ENCODE measurements around the gene SUSD1. TPM values are rescaled to one million over a fixed set of nuclear protein-coding genes. Genes with fewer than 3 reads are reported as not detected.
A peak's percentile ranks its signal among the peaks of the same experiment; 100 is the strongest.

Gene SUSD1
- total RNA-seq, 6 donors from 2014 or later, result 15.5 to 29.5 (median 20.4) TPM

DNA sequence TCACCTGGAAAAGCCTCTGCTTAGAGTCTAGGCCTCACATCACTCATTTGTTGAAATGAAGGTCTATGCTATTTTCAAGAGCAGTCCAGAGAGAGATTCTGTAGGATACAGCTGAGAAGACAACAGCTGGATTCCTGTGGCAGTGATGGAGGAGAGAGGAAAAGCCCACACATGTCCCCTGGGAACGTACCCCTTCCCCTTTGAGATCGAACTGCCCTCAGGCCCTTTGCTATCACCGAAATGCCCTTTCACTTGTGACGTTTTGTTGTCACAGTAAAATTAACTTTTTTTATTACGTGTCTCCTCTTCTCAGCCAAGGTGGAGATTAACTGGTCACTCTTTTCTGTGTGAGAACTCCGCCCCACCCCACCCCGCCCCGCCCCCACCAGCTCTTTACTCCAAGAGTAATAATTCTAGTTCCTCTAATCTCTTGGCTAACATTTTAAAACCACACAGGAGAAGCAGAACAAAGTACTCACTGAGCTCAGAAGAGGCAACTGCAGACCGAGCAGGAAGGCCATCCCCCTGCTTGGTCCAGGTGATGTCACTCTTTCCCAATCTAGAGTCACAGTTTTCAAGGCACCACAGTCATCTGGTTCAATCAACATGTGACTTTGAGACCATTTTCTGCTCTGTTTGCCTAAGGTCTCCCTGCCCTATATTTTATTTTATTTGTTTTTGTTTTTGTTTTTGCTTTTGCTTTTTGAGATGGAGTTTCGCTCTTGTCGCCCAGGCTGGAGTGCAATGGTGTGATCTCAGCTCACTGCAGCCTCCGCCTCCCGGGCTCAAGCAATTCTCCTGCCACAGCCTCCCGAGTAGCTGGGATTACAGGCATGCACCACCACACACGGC, 105.6 kb downstream of the SUSD1 start:
- no peaks in the 10 kb centered on the region for H3K36me3 ChIP-seq
- no peaks in the 10 kb centered on the region for H3K9me3 ChIP-seq
- 71 to 80% methylated on average over 15 of the region's 15 CpGs for WGBS, 2 donors
- H3K27ac ChIP-seq, result peak overlapping the region; percentile 34 to 77 (median 58)
- no peak overlapping the region for H3K4me3 ChIP-seq
- TF ChIP-seq POLR2A (IDR thresholded peaks at IDR 0.05), result peak in 1 of 4 donors; percentile 12
- TF ChIP-seq, protein P1, sequence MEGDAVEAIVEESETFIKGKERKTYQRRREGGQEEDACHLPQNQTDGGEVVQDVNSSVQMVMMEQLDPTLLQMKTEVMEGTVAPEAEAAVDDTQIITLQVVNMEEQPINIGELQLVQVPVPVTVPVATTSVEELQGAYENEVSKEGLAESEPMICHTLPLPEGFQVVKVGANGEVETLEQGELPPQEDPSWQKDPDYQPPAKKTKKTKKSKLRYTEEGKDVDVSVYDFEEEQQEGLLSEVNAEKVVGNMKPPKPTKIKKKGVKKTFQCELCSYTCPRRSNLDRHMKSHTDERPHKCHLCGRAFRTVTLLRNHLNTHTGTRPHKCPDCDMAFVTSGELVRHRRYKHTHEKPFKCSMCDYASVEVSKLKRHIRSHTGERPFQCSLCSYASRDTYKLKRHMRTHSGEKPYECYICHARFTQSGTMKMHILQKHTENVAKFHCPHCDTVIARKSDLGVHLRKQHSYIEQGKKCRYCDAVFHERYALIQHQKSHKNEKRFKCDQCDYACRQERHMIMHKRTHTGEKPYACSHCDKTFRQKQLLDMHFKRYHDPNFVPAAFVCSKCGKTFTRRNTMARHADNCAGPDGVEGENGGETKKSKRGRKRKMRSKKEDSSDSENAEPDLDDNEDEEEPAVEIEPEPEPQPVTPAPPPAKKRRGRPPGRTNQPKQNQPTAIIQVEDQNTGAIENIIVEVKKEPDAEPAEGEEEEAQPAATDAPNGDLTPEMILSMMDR (IDR thresholded peaks at IDR 0.05), result no peak
- peak in 1 of 4 donors; percentile 54 for TF ChIP-seq EP300 (IDR thresholded peaks at IDR 0.05)
- TF ChIP-seq POLR2AphosphoS5 (IDR thresholded peaks at IDR 0.05), result no peak
- H3K27me3 ChIP-seq, result no peaks in the 10 kb centered on the region
- ATAC-seq (ENCODE audit: low FRiP score in 2 of 2), result peak; percentile 54 to 58
- peaks cover 14 to 36% (median 27%) of the 10 kb centered on the region in 4 donors for H3K4me1 ChIP-seq
- peak in 1 of 2 donors; percentile 46 for DNase-seq

DNA sequence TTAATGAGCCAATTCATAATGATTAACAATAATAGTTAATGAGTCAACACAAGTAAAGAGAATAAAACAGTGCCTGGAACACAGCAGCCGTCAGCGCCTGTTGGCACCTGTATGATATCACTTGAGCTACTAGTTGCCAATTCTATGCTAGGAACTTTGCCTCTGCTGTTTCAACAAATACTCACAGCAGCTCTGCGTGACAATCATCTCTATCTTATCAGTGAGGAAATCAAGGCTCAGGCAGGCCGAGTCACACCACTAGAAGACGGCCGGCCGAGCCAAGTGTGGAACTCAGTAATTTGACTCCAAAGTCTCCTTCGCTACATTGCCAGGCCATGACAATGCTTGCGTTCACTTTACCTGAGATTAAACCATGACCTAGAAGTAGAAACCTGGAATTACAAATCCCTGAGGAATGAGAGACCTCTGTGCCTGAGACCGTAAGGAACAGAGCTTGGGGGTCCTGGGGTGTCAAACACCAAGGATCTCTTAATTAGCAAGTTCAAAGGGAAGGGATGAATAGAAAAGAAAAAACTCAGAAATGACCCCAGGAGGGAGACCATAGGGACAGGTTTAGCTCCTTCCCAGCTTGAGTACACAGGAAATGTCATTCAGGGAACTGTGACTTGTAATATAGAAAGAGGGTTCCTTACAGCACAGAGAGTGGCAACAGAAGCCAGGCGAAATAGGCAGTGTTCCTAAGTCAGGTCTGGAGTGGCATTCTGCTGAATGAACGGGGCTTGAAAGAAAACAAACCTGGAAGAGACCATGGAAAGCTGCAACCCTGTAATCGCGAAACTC, 109.1 kb downstream of the SUSD1 start:
- WGBS, 2 donors, result 59 to 71% methylated on average over 14 of the region's 14 CpGs
- peak in 1 of 2 donors; percentile 82 for DNase-seq
- no peaks in the 10 kb centered on the region for H3K36me3 ChIP-seq
- no peak for ATAC-seq (ENCODE audit: low FRiP score in 2 of 2)
- H3K4me1 ChIP-seq, result peaks cover 21 to 36% (median 31%) of the 10 kb centered on the region in 4 donors
- no peaks in the 10 kb centered on the region for H3K9me3 ChIP-seq
- H3K27ac ChIP-seq, result peak overlapping the region in 3 of 4 donors; percentile 58 to 66 (median 58)
- H3K27me3 ChIP-seq, result no peaks in the 10 kb centered on the region
- H3K4me3 ChIP-seq, result no peak overlapping the region
- peak; percentile 42 to 48 for TF ChIP-seq POLR2AphosphoS5 (IDR thresholded peaks at IDR 0.05)
- TF ChIP-seq, protein P1 (IDR thresholded peaks at IDR 0.05), result no peak
- TF ChIP-seq POLR2A (IDR thresholded peaks at IDR 0.05), result no peak
- peak in 2 of 4 donors; percentile 13 to 44 for TF ChIP-seq EP300 (IDR thresholded peaks at IDR 0.05)

GRCh38 chr9:112064871-112065270, 110.2 kb downstream of the SUSD1 start:
- Histone ChIP-seq H3K4me1 (peaks cover 30 to 42% (median 37%) of the 10 kb centered on the region in 4 donors), H3K36me3 (no peaks in the 10 kb centered on the region), H3K9me3 (no peaks in the 10 kb centered on the region), H3K4me3 (no peak overlapping the region), H3K27me3 (no peaks in the 10 kb centered on the region), H3K27ac (peak overlapping the region in 3 of 4 donors; percentile 58 to 66 (median 58))
- TF ChIP-seq, protein P1 (IDR thresholded peaks at IDR 0.05), result no peak
- TF ChIP-seq POLR2AphosphoS5 (IDR thresholded peaks at IDR 0.05) (no peak), POLR2A (IDR thresholded peaks at IDR 0.05) (no peak), EP300 (IDR thresholded peaks at IDR 0.05) (no peak)
- WGBS, 2 donors, result 92 to 94% methylated on average over 5 of the region's 5 CpGs
- ATAC-seq (ENCODE audit: low FRiP score in 2 of 2), result no peak
- no peak for DNase-seq

DNA sequence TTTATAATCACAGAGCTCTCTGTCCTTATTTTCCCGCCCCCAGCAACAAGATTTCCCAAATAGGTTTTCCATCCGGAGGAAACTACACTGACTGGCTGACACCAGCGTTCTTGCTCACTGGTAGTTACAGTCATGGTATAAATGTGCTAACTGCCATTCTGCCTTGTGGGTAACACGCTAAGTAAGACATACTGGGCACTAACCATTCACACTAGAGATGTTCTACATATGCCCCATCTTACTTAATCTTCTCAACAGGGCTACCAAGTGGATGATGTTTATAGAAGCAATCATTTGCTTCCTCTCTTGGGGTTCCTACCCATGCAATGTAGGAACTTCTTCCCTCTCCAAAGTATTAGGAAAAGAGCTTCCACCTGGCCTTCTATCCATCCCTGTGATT, 111.5 kb downstream of the SUSD1 start:
- TF ChIP-seq POLR2AphosphoS5 (IDR thresholded peaks at IDR 0.05), result no peak
- TF ChIP-seq POLR2A (IDR thresholded peaks at IDR 0.05), result no peak
- TF ChIP-seq, protein P1 (IDR thresholded peaks at IDR 0.05), result no peak
- TF ChIP-seq EP300 (IDR thresholded peaks at IDR 0.05), result no peak
- Histone ChIP-seq H3K4me1 (peaks cover 35 to 51% (median 44%) of the 10 kb centered on the region in 4 donors), H3K27ac (peak overlapping the region in 1 of 4 donors; percentile 37), H3K4me3 (no peak overlapping the region), H3K27me3 (no peaks in the 10 kb centered on the region), H3K9me3 (no peaks in the 10 kb centered on the region), H3K36me3 (no peaks in the 10 kb centered on the region)
- DNase-seq, result no peak
- ATAC-seq (ENCODE audit: low FRiP score in 2 of 2), result no peak
- 91 to 96% methylated on average over 4 of the region's 4 CpGs for WGBS, 2 donors

Measured in upper lobe of left lung (tissue), 6 donors.